Neural progenitor cell (in vitro differentiated cells): Measurements from ENCODE around the gene NFKB1.
"Not testable (repeated sequence)": the region's sequence is repeated elsewhere in the genome, so short reads cannot be mapped to it uniquely, and the experiment has no call there.

Source experiments
- EZH2 ChIP-seq: fragments of 200-600 bp; sonication (generic); IDR thresholded peaks from 2 replicates; pipeline ENCODE4 v1.6.1; 2017; ENCODE audit warnings: antibody characterized with exemption, mild to moderate bottlenecking, moderate library complexity
- TF ChIP-seq, protein P1 (sequence below): fragments of 200-600 bp; sonication (generic); IDR thresholded peaks from 2 replicates; pipeline ENCODE4 v1.5.1; 2017; ENCODE audit warnings: antibody characterized with exemption, mild to moderate bottlenecking

DNA sequence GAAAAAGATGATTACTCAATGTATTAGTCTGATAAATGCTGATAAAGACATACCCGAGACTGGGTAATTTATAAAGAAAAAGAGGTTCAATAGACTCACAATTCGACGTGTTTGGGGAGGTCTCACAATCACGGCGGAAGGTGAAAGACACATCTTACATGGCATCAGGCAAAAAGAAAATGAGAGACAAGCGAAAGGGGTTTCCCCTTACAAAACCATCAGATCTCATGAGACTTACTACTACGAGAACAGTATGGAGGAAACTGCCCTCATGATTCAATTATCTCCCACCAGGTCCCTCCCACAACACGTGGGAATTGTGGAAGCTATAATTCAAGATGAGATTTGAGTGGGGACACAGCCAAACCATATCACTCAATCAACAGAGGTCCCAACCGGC, 117.9 kb downstream of the NFKB1 start:
- TF ChIP-seq, protein P1, sequence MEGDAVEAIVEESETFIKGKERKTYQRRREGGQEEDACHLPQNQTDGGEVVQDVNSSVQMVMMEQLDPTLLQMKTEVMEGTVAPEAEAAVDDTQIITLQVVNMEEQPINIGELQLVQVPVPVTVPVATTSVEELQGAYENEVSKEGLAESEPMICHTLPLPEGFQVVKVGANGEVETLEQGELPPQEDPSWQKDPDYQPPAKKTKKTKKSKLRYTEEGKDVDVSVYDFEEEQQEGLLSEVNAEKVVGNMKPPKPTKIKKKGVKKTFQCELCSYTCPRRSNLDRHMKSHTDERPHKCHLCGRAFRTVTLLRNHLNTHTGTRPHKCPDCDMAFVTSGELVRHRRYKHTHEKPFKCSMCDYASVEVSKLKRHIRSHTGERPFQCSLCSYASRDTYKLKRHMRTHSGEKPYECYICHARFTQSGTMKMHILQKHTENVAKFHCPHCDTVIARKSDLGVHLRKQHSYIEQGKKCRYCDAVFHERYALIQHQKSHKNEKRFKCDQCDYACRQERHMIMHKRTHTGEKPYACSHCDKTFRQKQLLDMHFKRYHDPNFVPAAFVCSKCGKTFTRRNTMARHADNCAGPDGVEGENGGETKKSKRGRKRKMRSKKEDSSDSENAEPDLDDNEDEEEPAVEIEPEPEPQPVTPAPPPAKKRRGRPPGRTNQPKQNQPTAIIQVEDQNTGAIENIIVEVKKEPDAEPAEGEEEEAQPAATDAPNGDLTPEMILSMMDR: not testable (repeated sequence)
- TF ChIP-seq EZH2: not testable (repeated sequence)
